Rectal smooth muscle tissue (tissue), 1 donor: ENCODE data around the gene SLC26A1.
"Not testable (repeated sequence)": the region's sequence is repeated elsewhere in the genome, so short reads cannot be mapped to it uniquely, and the experiment has no call there.

Source experiments
- H3K27ac ChIP-seq: one replicate; pipeline ENCODE4 v1.7.0; 2013; ENCODE audit warnings: low read depth, low read length, inconsistent platforms
- H3K27me3 ChIP-seq: one replicate; pipeline ENCODE4 v1.7.0; 2013; ENCODE audit warnings: low read length; ENCODE audit not compliant: control insufficient read depth, insufficient read depth
- H3K36me3 ChIP-seq: one replicate; pipeline ENCODE4 v1.7.0; 2013; ENCODE audit warnings: low read length; ENCODE audit not compliant: control insufficient read depth, insufficient read depth
- H3K4me1 ChIP-seq: one replicate; pipeline ENCODE4 v1.7.0; 2013; ENCODE audit warnings: low read length; ENCODE audit not compliant: control insufficient read depth, insufficient read depth
- H3K4me3 ChIP-seq: one replicate; pipeline ENCODE4 v1.7.0; 2013; ENCODE audit warnings: low read length
- H3K9ac ChIP-seq: one replicate; pipeline ENCODE4 v1.7.0; 2013; ENCODE audit warnings: low read length

Gene SLC26A1

GRCh38 chr4:950136-951020 is 42.8 kb downstream of the SLC26A1 start:
- H3K27ac ChIP-seq: no peak overlapping the region
- H3K4me1 ChIP-seq: no peaks in the 10 kb centered on the region
- H3K36me3 ChIP-seq: no peaks in the 10 kb centered on the region
- H3K27me3 ChIP-seq: no peaks in the 10 kb centered on the region
- H3K4me3 ChIP-seq: no peak overlapping the region
- H3K9ac ChIP-seq: no peak overlapping the region

DNA sequence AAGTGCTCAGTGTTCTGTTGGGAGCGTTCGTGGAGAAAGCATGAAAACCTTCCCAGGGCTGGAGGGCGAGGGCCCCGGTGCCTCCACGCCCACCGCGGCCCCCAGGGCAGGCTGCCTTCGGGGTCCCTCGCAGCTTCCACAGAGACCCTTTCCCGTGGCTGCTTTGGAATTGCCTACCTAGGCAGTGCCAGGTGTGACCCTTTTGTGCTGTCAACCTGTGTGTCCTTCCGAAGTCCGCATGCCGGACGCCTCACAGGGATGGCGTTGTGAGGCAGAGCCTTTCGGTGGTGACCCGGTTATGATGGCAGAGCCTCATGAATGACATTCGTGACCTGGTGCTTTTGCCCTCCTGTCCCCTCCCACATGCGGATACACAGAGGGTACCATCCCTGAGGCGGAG is 43.5 kb downstream of the SLC26A1 start:
- H3K4me3 ChIP-seq: no peak overlapping the region
- H3K27ac ChIP-seq: no peak overlapping the region
- H3K36me3 ChIP-seq: no peaks in the 10 kb centered on the region

GRCh38 chr4:948936-949300 is 44.3 kb downstream of the SLC26A1 start:
- no peaks in the 10 kb centered on the region for H3K27me3 ChIP-seq
- no peaks in the 10 kb centered on the region for H3K4me1 ChIP-seq
- no peak overlapping the region for H3K4me3 ChIP-seq
- H3K36me3 ChIP-seq: no peaks in the 10 kb centered on the region
- no peak overlapping the region for H3K9ac ChIP-seq
- H3K27ac ChIP-seq: no peak overlapping the region

More for the DNA sequence above, 43.5 kb downstream of the SLC26A1 start:
- Histone ChIP-seq H3K4me1 (no peaks in the 10 kb centered on the region), H3K27me3 (no peaks in the 10 kb centered on the region), H3K9ac (no peak overlapping the region)

DNA sequence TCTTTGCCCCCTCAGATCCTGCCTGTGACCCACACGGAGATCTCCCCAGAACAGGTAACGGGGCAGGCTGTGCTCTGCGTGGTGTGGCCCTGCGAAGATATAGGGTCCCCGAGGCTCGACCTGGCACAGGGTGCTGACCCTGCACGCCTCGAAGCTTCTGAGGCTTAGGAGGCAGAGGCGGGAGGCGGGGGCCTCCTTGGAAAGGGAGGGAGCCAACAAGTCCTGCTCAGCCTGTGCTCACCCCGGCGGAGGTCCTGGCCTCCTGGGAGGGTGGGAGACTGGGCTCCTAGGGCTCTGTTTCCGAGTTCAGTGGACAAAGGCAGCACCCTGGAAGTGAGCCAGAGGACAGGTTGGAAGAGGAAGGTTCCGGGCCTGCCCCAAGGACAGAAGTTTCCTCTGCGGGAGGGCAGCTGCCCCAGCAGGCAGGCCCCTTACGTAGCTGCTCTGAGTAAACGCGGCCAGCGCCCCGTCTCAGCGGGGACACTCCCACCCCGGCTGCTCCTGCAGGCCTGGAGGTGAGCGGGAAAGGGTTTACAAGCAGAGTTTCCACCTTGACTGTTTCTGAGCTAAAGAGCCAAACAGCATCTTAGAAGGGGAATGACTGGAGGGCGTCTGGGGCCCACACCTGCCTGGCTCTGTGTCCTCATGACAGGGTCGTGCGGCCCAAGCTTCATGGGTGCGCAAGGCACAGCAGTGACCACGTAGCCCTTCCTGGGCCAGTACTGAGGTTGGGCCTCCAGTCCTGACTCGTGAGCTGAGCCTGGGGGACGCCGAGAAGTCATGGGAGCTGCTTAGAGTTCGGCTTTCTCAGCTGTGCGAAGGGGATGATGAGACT is 44.9 kb downstream of the SLC26A1 start:
- H3K36me3 ChIP-seq: no peaks in the 10 kb centered on the region
- no peaks in the 10 kb centered on the region for H3K27me3 ChIP-seq

GRCh38 chr4:947491-947971 is 45.7 kb downstream of the SLC26A1 start:
- Histone ChIP-seq H3K36me3 (no peaks in the 10 kb centered on the region), H3K27me3 (no peaks in the 10 kb centered on the region), H3K4me3 (no peak overlapping the region), H3K9ac (no peak overlapping the region), H3K27ac (no peak overlapping the region), H3K4me1 (no peaks in the 10 kb centered on the region)

More for the DNA sequence above, 44.9 kb downstream of the SLC26A1 start:
- no peak overlapping the region for H3K9ac ChIP-seq
- no peaks in the 10 kb centered on the region for H3K4me1 ChIP-seq
- H3K4me3 ChIP-seq: no peak overlapping the region
- H3K27ac ChIP-seq: no peak overlapping the region

DNA sequence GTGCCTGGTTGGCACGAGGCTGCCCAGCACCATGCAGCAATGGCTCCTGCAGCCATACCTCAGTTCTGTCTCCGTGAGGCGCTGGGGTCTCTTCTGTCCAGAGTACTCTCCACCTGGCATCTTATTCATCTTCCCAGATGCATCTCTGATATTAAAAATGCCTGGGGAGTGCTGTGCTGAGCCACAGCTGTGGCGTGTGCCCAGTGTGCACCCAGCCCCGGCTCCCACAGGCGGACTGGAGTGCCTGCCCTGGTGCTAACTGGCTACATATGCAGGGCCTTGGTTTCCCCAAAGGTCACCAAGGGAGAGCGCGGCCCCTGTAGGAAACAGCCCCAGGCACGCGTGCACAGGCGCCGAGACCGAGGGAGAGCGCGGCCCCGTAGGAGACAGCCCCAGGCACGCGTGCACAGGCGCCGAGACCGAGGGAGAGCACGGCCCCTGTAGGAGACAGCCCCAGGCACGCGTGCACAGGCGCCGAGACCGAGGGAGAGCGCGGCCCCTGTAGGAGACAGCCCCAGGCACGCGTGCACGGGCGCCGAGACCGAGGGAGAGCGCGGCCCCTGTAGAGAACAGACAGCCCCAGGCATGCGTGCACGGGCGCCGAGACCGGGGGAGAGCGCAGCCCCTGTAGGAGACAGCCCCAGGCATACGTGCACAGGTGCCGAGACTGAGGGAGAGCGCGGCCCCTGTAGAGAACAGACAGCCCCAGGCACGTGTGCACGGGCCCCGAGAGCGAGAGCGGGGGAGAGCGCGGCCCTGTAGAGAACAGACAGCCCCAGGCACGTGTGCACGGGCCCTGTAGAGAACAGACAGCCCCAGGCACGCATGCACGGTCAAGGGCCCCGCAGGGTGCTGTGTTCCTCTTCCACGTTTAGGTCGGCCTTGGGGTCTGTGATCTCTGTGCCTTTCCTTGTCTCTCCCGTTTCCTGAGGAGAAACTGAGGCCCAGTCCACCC is 46.4 kb downstream of the SLC26A1 start:
- Histone ChIP-seq H3K36me3 (no peaks in the 10 kb centered on the region), H3K4me3 (no peak overlapping the region), H3K9ac (no peak overlapping the region), H3K27me3 (no peaks in the 10 kb centered on the region), H3K4me1 (no peaks in the 10 kb centered on the region), H3K27ac (no peak overlapping the region)

DNA sequence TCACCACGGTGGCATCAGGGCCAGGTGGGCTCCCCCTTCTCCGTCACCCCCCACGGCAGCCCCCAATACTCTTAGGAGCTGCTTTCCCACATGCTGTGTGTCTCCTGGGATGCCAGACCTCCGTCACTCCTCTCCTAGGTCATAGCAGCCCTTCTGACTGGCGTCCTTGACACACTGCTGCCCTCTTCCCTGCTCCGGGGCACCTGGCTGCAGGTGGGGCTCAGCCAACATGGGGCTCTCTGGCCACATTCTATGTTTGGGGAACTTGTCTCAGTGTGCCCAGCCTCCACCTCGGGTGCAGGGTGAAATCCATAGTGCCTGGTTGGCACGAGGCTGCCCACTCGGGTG is 47.1 kb downstream of the SLC26A1 start:
- Histone ChIP-seq H3K36me3 (no peaks in the 10 kb centered on the region), H3K9ac (no peak overlapping the region), H3K27ac (no peak overlapping the region), H3K27me3 (no peaks in the 10 kb centered on the region), H3K4me3 (no peak overlapping the region), H3K4me1 (no peaks in the 10 kb centered on the region)

DNA sequence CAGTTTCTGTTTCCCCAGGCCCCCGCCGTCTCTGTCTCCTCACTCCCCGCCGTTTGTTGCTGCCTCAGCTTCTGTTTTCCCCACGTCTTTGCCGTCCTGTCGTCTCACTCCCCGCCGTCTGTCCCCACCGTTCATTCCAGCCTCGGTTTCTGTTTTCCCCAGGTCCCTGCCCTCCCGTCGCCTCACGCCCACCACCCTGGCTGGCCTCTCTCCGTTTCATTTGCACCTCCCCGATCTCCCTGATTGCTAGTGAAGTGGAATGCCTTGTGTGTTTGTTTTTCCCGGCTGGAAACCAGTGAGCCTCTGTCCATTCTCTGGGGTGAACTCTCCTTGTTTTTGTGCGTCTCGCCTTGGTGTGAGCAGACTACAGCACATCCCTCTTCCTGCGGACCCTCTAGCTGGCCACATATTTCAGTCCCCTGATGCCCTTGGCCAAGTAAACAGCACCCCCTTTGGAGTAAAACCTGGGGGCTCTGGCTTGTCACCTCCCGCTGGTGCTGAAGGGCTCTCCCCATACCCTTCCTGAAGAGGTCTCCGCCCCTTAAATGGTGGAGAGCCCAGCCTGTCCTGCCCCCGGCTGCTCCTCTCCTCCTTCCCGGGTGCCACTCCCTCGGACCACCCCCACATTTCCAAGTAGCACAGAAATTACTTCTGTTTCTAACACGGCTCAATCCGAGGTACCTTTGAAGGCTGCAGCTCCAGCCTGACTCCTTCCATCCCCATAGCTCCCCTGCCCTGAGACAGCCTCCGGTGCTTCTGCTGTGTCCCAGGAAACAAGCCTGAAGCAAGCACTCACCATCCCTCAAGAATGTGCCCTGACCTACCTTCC is 47.7 kb downstream of the SLC26A1 start:
- Histone ChIP-seq H3K27ac (no peak overlapping the region), H3K4me3 (no peak overlapping the region), H3K9ac (no peak overlapping the region), H3K27me3 (no peaks in the 10 kb centered on the region), H3K4me1 (no peaks in the 10 kb centered on the region), H3K36me3 (no peaks in the 10 kb centered on the region)

DNA sequence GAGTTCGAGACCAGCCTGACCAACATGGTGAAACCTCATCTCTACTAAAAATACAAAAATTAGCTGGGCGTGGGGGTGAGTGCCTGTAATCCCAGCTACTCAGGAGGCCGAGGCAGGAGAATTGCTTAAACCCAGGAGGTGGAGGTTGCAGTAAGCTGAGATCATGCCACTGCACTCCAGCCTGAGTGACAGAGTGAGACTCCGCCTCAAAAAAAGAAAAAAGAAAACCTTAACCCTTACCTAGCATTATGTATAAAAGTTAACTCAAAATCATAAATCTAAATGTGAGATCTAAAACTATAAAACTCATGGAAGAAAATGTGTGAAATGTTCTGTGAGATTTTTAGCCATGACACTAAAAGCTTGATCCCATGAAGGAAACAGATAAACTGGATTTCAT is 53.7 kb downstream of the SLC26A1 start:
- not testable (repeated sequence) for H3K27ac ChIP-seq, H3K4me3 ChIP-seq, H3K27me3 ChIP-seq, H3K4me1 ChIP-seq, H3K36me3 ChIP-seq, H3K9ac ChIP-seq
